ENCODE measurements around the gene SMCO2.

Gene SMCO2

DNA sequence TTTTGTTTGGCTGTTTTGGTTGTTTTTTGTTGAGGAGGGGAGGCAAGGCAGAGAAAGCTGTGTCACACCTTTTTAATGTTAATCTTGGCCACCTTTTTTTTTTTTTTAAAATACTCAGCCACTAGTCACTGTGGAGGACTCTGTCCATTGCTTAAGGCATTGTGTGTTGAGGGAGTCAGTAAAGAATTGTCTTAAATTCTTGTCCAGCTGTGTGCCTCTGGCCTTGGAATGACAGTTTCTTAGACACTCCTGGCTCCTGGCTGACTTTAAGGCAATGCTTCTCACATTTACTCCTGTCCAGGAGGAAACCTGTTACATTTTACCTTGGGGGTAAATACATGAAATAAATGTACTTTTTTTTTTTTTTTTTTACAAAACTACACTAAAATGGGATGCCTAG, 18.1 kb upstream of the SMCO2 start:
- TF ChIP-seq SIN3A (IDR thresholded peaks at IDR 0.05; ENCODE audit: borderline replicate concordance, insufficient read depth, low read length): no peak

GRCh38 chr12:27429606-27430005, 16.9 kb upstream of the SMCO2 start:
- TF ChIP-seq REST (IDR thresholded peaks at IDR 0.05; ENCODE audit: insufficient read depth in 1 of 2, low read depth in 2 of 2, low read length in 2 of 2): no peak
- TF ChIP-seq POLR2AphosphoS5 (IDR thresholded peaks at IDR 0.05; ENCODE audit: low read depth, low read length): no peak
- no peak for TF ChIP-seq FOXP2 (optimal IDR thresholded peaks at IDR 0.05; ENCODE audit: borderline replicate concordance, extremely low read depth, extremely low read length, insufficient read depth)
- TF ChIP-seq TAF1 (IDR thresholded peaks at IDR 0.05; ENCODE audit: borderline replicate concordance, insufficient read depth, low read length): no peak
- TF ChIP-seq SIN3A (IDR thresholded peaks at IDR 0.05; ENCODE audit: borderline replicate concordance, insufficient read depth, low read length): no peak

DNA sequence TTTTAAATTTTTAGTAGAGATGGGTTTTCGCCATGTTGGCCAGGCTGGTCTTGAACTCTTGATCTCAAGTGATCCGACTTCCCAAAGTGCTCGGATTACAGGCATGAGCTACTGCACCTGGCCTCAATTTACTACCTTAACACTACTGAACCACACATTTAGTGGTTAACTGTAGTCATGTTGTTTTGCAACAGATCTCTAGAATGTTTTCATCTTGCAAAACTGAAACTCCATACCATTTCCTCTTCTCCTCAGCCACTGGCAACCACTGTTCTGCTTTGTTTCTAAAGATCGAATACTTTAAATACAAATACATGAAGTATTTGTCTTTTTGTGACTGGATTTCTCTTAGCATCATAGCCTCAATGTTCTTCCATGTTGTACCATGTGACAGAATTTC, 15.4 kb upstream of the SMCO2 start:
- TF ChIP-seq POLR2AphosphoS5 (IDR thresholded peaks at IDR 0.05; ENCODE audit: low read depth, low read length) (no peak), SIN3A (IDR thresholded peaks at IDR 0.05; ENCODE audit: borderline replicate concordance, insufficient read depth, low read length) (no peak), TAF1 (IDR thresholded peaks at IDR 0.05; ENCODE audit: borderline replicate concordance, insufficient read depth, low read length) (no peak), REST (IDR thresholded peaks at IDR 0.05; ENCODE audit: insufficient read depth in 1 of 2, low read depth in 2 of 2, low read length in 2 of 2) (no peak), FOXP2 (optimal IDR thresholded peaks at IDR 0.05; ENCODE audit: borderline replicate concordance, extremely low read depth, extremely low read length, insufficient read depth) (no peak)

DNA sequence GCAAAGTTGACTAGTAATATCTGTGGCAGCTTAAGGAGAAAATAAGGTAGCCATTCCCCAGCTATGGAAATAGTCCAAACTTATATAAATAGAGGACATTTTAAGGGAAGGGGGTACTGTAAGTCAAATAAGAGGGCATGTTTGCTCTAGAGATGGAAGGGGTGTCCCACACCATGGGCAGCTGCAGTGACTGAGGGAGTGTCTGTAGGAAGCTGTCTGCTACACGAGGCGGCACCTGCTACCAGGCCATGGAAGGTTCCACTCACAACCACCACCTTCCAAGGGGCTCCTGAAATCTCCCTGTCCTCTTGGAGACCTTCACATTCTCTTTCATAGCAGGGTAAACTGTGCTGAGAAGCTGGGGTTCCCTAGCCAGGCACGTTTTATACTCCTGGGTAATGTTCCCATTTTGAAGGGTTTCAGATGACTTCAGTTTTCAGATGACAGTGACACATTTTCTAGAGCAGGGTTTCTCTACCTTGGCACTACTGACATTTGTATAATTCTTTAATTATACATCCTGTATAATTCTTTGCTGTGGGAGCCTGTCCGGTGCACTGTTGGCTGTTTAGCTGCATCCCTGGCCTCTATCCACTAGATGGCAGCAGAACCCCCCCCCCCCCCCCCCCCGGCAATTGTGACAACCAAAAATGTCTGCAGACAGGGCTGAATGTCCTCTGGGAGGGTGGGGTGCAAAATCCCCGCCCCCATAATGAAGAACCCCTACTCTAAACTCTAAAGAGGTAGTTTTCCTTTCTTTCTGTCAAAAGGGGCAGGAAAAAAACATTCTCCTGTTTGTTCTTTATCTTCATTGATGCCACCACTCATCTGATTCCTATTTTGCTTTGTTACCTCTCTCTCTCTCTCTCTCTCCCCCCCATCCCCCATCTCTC, 11.6 kb upstream of the SMCO2 start:
- TF ChIP-seq REST (IDR thresholded peaks at IDR 0.05; ENCODE audit: insufficient read depth in 1 of 2, low read depth in 2 of 2, low read length in 2 of 2) (no peak), SIN3A (IDR thresholded peaks at IDR 0.05; ENCODE audit: borderline replicate concordance, insufficient read depth, low read length) (no peak), TAF1 (IDR thresholded peaks at IDR 0.05; ENCODE audit: borderline replicate concordance, insufficient read depth, low read length) (no peak), POLR2AphosphoS5 (IDR thresholded peaks at IDR 0.05; ENCODE audit: low read depth, low read length) (no peak), FOXP2 (optimal IDR thresholded peaks at IDR 0.05; ENCODE audit: borderline replicate concordance, extremely low read depth, extremely low read length, insufficient read depth) (no peak)

DNA sequence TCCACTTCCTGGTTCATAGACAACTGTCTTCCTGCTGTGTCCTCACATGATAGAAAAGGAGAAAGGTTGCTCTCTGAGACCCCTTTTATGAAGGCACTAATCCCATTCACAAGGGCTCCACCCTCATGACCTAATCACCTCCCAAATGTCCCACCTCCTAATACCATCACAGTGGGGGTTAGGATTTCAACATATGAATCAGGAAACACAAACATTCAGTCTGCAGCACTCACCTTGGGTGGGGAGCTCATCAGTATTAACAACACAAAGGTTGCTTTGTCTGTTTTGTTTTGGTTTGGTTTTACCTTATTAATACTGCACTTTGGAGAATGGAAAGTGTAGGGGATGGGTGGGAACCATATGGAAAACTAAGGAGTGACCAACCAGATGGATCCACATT, 10.5 kb upstream of the SMCO2 start:
- TF ChIP-seq SIN3A (IDR thresholded peaks at IDR 0.05; ENCODE audit: borderline replicate concordance, insufficient read depth, low read length): no peak
- no peak for TF ChIP-seq REST (IDR thresholded peaks at IDR 0.05; ENCODE audit: insufficient read depth in 1 of 2, low read depth in 2 of 2, low read length in 2 of 2)
- no peak for TF ChIP-seq TAF1 (IDR thresholded peaks at IDR 0.05; ENCODE audit: borderline replicate concordance, insufficient read depth, low read length)
- no peak for TF ChIP-seq FOXP2 (optimal IDR thresholded peaks at IDR 0.05; ENCODE audit: borderline replicate concordance, extremely low read depth, extremely low read length, insufficient read depth)
- no peak for TF ChIP-seq POLR2AphosphoS5 (IDR thresholded peaks at IDR 0.05; ENCODE audit: low read depth, low read length)
